Endothelial cell of umbilical vein (primary cell): ENCODE measurements around the gene STON2. TPM values are rescaled to one million over a fixed set of nuclear protein-coding genes. Genes with fewer than 3 reads are reported as not detected.
A peak's percentile ranks its signal among the peaks of the same experiment; 100 is the strongest.

Source experiments
- BruUV-seq: library from RNA; stranded (reverse); fragments of 400-500 nt; replicated peaks from 2 replicates; lab custom pipeline; 2021; lab: Mats Ljungman, UMichigan
- CTCF ChIA-PET: fragments of 300-600, 350-600 bp; sonication (Branson Sonifier 250); formaldehyde crosslinking; loops from one replicate; lab custom pipeline; 2021; ENCODE audit warnings: antibody characterized with exemption, inconsistent platforms; lab: Charles Lee
- POLR2A ChIA-PET: fragments of 300-600, 350-600 bp; sonication (Branson Sonifier 250); formaldehyde crosslinking; loops from one replicate; lab custom pipeline; 2021; ENCODE audit warnings: antibody characterized with exemption, inconsistent platforms; lab: Charles Lee
- DNase-seq: peaks from one replicate; pipeline ENCODE4 v3.0.0-alpha.2; 2011; ENCODE audit warnings: low read depth, low spot score
- FAIRE-seq: peaks from 2 replicates; lab custom pipeline; 2011; peaks lifted over from hg19 to GRCh38; lab: Jason Lieb, UNC
- H2AFZ ChIP-seq: 2 replicates; pipeline ENCODE4 v1.6.0; 2012; ENCODE audit warnings: low read depth, low read length, control low read depth, inconsistent platforms
- H3K27ac ChIP-seq: 2 replicates; pipeline ENCODE4 v1.5.1; 2011; ENCODE audit warnings: low read depth, mild to moderate bottlenecking, control low read depth, low read length, moderate library complexity; ENCODE audit not compliant: insufficient read depth
- H3K27me3 ChIP-seq, 2 experiments: 2 replicates each; pipeline versions ENCODE4 v1.6.0 to v1.6.1; 2011; ENCODE audit warnings: low read length in 2 of 2, mixed read lengths in 1 of 2; ENCODE audit not compliant: control insufficient read depth in 2 of 2, insufficient read depth in 2 of 2
- H3K36me3 ChIP-seq, 2 experiments: 2 replicates in 1 of 2; 3 replicates in 1 of 2; pipeline ENCODE4 v1.5.1; 2011; ENCODE audit warnings: low read length in 2 of 2, mild to moderate bottlenecking in 1 of 2, moderate library complexity in 1 of 2; ENCODE audit not compliant: control insufficient read depth in 2 of 2, insufficient read depth in 2 of 2; ENCODE audit errors: extremely low read depth in 1 of 2
- H3K4me1 ChIP-seq: 3 replicates; pipeline ENCODE4 v1.5.1; 2011; ENCODE audit warnings: mild to moderate bottlenecking, low read length; ENCODE audit not compliant: control insufficient read depth, insufficient read depth; ENCODE audit errors: extremely low read depth
- H3K4me2 ChIP-seq: 2 replicates; pipeline ENCODE4 v1.6.1; 2011; ENCODE audit warnings: low read length, control low read depth, mixed read lengths; ENCODE audit not compliant: insufficient read depth
- H3K4me3 ChIP-seq, 3 experiments: fragments of 200-600 bp in 1 of 3; sonication (generic), shearing (Covaris generic) in 1 of 3; replicated peaks in 1 of 3; 2 replicates each; pipeline ENCODE4 v1.5.1; 2011 to 2016; ENCODE audit warnings: control low read depth in 3 of 3, low read length in 3 of 3, mild to moderate bottlenecking in 2 of 3, inconsistent platforms in 1 of 3, low read depth in 1 of 3, moderate library complexity in 1 of 3; ENCODE audit not compliant: insufficient read depth in 1 of 3
- H3K79me2 ChIP-seq: 2 replicates; pipeline ENCODE4 v1.6.0; 2012; ENCODE audit warnings: low read length, inconsistent platforms; ENCODE audit not compliant: control insufficient read depth, insufficient read depth
- H3K9ac ChIP-seq: replicated peaks from 2 replicates; pipeline ENCODE3; 2011; ENCODE audit warnings: low read length, control low read depth; ENCODE audit not compliant: insufficient read depth; ENCODE audit errors: extremely low read depth
- H3K9me1 ChIP-seq: replicated peaks from 3 replicates; pipeline ENCODE4 v1.6.0; 2011; ENCODE audit warnings: mild to moderate bottlenecking, low read length; ENCODE audit not compliant: control insufficient read depth, insufficient read depth; ENCODE audit errors: extremely low read depth
- H3K9me3 ChIP-seq: replicated peaks from 2 replicates; pipeline ENCODE4 v1.5.1; 2012; ENCODE audit warnings: low read length, inconsistent platforms; ENCODE audit not compliant: control insufficient read depth, insufficient read depth
- H4K20me1 ChIP-seq: replicated peaks from 2 replicates; pipeline ENCODE3; 2011; ENCODE audit warnings: mild to moderate bottlenecking, low read length; ENCODE audit not compliant: control insufficient read depth, insufficient read depth; ENCODE audit errors: extremely low read depth
- CTCF ChIP-seq, 2 donors: IDR thresholded peaks; 1 replicate in 1 of 2; 2 replicates in 1 of 2; pipeline ENCODE4 v1.5.1; 2011; ENCODE audit warnings: low read length in 2 of 2, mild to moderate bottlenecking in 2 of 2, moderate library complexity in 2 of 2, control low read depth in 1 of 2, inconsistent platforms in 1 of 2, low read depth in 1 of 2; ENCODE audit not compliant: insufficient read depth in 1 of 2; ENCODE audit errors: extremely low read depth in 1 of 2
- EZH2 ChIP-seq: IDR thresholded peaks from 2 replicates; pipeline ENCODE4 v1.6.1; 2012; ENCODE audit warnings: borderline replicate concordance, low read depth, mild to moderate bottlenecking, moderate library complexity, low read length, inconsistent platforms; ENCODE audit not compliant: severe bottlenecking
- FOS ChIP-seq: IDR thresholded peaks from 2 replicates; pipeline ENCODE4 v1.6.1; 2011; ENCODE audit warnings: mild to moderate bottlenecking, low read length, moderate library complexity, borderline replicate concordance; ENCODE audit not compliant: insufficient read depth
- GATA2 ChIP-seq: IDR thresholded peaks from 2 replicates; pipeline ENCODE4 v1.7.0; 2011; ENCODE audit warnings: low read depth, mild to moderate bottlenecking, moderate library complexity, mixed read lengths, low read length; ENCODE audit not compliant: insufficient read length, insufficient read depth
- JUN ChIP-seq: IDR thresholded peaks from 2 replicates; pipeline ENCODE4 v1.6.1; 2011; ENCODE audit warnings: borderline replicate concordance, low read depth; ENCODE audit not compliant: insufficient read length, insufficient read depth
- MAX ChIP-seq: IDR thresholded peaks from 2 replicates; pipeline ENCODE4 v1.6.1; 2011; ENCODE audit not compliant: insufficient read depth, insufficient read length
- MYC ChIP-seq: IDR thresholded peaks from one replicate; pipeline ENCODE4 v1.6.1; 2011; ENCODE audit warnings: mild to moderate bottlenecking, low read depth, low read length
- POLR2A ChIP-seq: IDR thresholded peaks from 2 replicates; pipeline ENCODE4 v1.6.1; 2012; ENCODE audit warnings: low read depth, mild to moderate bottlenecking, control low read depth, low read length
- POLR2AphosphoS5 ChIP-seq: IDR thresholded peaks from 2 replicates; pipeline ENCODE4 v1.6.1; 2012; ENCODE audit warnings: low read depth, mild to moderate bottlenecking, control low read depth, low read length, moderate library complexity; ENCODE audit not compliant: insufficient read depth
- dilution Hi-C: fragments of 300-500 bp; cut with MboI; formaldehyde crosslinking; loops from one replicate; pipeline ENCODE4 v1.15.0; 2019; ENCODE audit warnings: low sequenced_read_pairs; ENCODE audit not compliant: extremely low pct_ligation_motif_present
- intact Hi-C: fragments of 100-400 bp; cut with micrococcal nuclease; formaldehyde crosslinking; loops from one replicate; pipeline ENCODE4 v1.10.0; 2022
- polyA plus RNA-seq, 4 experiments: library from polyadenylated mRNA; depleted of rRNA in 3 of 4; stranded (reverse) in 3 of 4; unstranded in 1 of 4; fragments of >200 nt; gene quantifications; 2 replicates each; pipeline versions ENCODE4 v1.2.1 to v1.2.3, GENCODE V29; 2011 to 2012; ENCODE audit warnings: missing spikeins in 1 of 4
- total RNA-seq: library from RNA; stranded (reverse); gene quantifications from 2 replicates; pipeline ENCODE4 v1.2.3, GENCODE V29; 2021

The STON2 gene
- total and polyA plus RNA-seq, 2 donors (not counting 3 experiments of a cell fraction or from before 2014, with no cell fraction given) = not detected

GRCh38 chr14:81310606-81311005 is 89.5 kb downstream of the STON2 start:
- Histone ChIP-seq H3K4me3 (no peak overlapping the region), H3K9me3 (no peaks in the 10 kb centered on the region), H3K36me3 (no peaks in the 10 kb centered on the region), H4K20me1 (no peaks in the 10 kb centered on the region), H2AFZ (no peak overlapping the region), H3K27ac (no peak overlapping the region), H3K4me2 (no peak overlapping the region), H3K79me2 (no peaks in the 10 kb centered on the region), H3K27me3 (no peaks in the 10 kb centered on the region), H3K4me1 (no peaks in the 10 kb centered on the region), H3K9me1 (no peaks in the 10 kb centered on the region), H3K9ac (no peak overlapping the region)
- BruUV-seq = no TSS peak
- FAIRE-seq (no peak), DNase-seq (no peak)
- intact Hi-C loops = no loop called here
- POLR2A ChIA-PET = no interaction called here
- CTCF ChIA-PET = no interaction called here
- TF ChIP-seq EZH2 (no peak), FOS (peak; percentile 10), JUN (no peak)
- dilution Hi-C loops = no loop called here

GRCh38 chr14:81309511-81309910 is 90.6 kb downstream of the STON2 start:
- no peak overlapping the region for H3K4me2 ChIP-seq
- FAIRE-seq = no peak
- ChIA-PET POLR2A (no interaction called here), CTCF (no interaction called here)
- no peak overlapping the region for H3K4me3 ChIP-seq
- H3K9me1 ChIP-seq = no peaks in the 10 kb centered on the region
- H4K20me1 ChIP-seq = no peaks in the 10 kb centered on the region
- no peak overlapping the region for H2AFZ ChIP-seq
- dilution Hi-C loops (no loop called here), intact Hi-C loops (no loop called here)
- H3K27me3 ChIP-seq = no peaks in the 10 kb centered on the region
- BruUV-seq = no TSS peak
- no peaks in the 10 kb centered on the region for H3K4me1 ChIP-seq
- TF ChIP-seq GATA2 (no peak), EZH2 (no peak), CTCF (IDR thresholded peaks at IDR 0.05; ENCODE audit: extremely low read depth in 1 of 2, insufficient read depth in 1 of 2, low read depth in 1 of 2, low read length in 2 of 2) (no peak), JUN (no peak), POLR2A (no peak), MYC (no peak), POLR2AphosphoS5 (no peak), FOS (no peak), MAX (no peak)
- H3K9me3 ChIP-seq = no peaks in the 10 kb centered on the region
- H3K27ac ChIP-seq = no peak overlapping the region
- no peaks in the 10 kb centered on the region for H3K36me3 ChIP-seq
- H3K79me2 ChIP-seq = no peaks in the 10 kb centered on the region
- DNase-seq = no peak
- H3K9ac ChIP-seq = no peak overlapping the region
